Measurements from ENCODE around the gene MT1X. TPM values are rescaled to one million over a fixed set of nuclear protein-coding genes. Genes with fewer than 3 reads are reported as not detected.

Gene MT1X
- 26.1 and 29.9 TPM in 2 replicates for total RNA-seq

GRCh38 chr16:56681939-56682702 lies at the start of gene MT1X:
TSS of gene MT1X (plus strand) at chr16:56682470. CDS start at chr16:56682541, 71 bp downstream.
- DNase-seq (ENCODE audit: low read depth, low spot score): peak; percentile 49

GRCh38 chr16:56632848-56633365 lies 49.4 kb upstream of the MT1X start:
- DNase-seq (ENCODE audit: low read depth, low spot score): no peak

GRCh38 chr16:56633535-56633934 lies 48.7 kb upstream of the MT1X start:
- no peak for DNase-seq (ENCODE audit: low read depth, low spot score)

GRCh38 chr16:56634715-56635440 lies 47.4 kb upstream of the MT1X start:
- no peak for DNase-seq (ENCODE audit: low read depth, low spot score)

- no peak for DNase-seq (ENCODE audit: low read depth, low spot score)
Observed at GRCh38 chr16:56635441-56635967, 46.8 kb upstream of the MT1X start.

GRCh38 chr16:56636616-56637413 lies 45.5 kb upstream of the MT1X start:
- DNase-seq (ENCODE audit: low read depth, low spot score): no peak

GRCh38 chr16:56637814-56638750 lies 44.2 kb upstream of the MT1X start, which contains the start of gene MT1A:
TSS of gene MT1A (plus strand) at chr16:56638666. CDS start at chr16:56638739, 73 bp downstream.
- DNase-seq (ENCODE audit: low read depth, low spot score): no peak

- no peak for DNase-seq (ENCODE audit: low read depth, low spot score)
Observed at GRCh38 chr16:56639045-56639444, 43.2 kb upstream of the MT1X start.

GRCh38 chr16:56640076-56640475 lies 42.2 kb upstream of the MT1X start:
- no peak for DNase-seq (ENCODE audit: low read depth, low spot score)

- DNase-seq (ENCODE audit: low read depth, low spot score): no peak
Observed at GRCh38 chr16:56641166-56641565, 41.1 kb upstream of the MT1X start.

GRCh38 chr16:56643080-56643778 lies 39.0 kb upstream of the MT1X start:
- DNase-seq (ENCODE audit: low read depth, low spot score): no peak

- DNase-seq (ENCODE audit: low read depth, low spot score): no peak
Observed at GRCh38 chr16:56643833-56644232, 38.4 kb upstream of the MT1X start.

GRCh38 chr16:56645311-56645710 lies 37.0 kb upstream of the MT1X start:
- no peak for DNase-seq (ENCODE audit: low read depth, low spot score)

- no peak for DNase-seq (ENCODE audit: low read depth, low spot score)
Observed at GRCh38 chr16:56645838-56646237, 36.4 kb upstream of the MT1X start.

GRCh38 chr16:56647641-56648431 lies 34.4 kb upstream of the MT1X start:
- no peak for DNase-seq (ENCODE audit: low read depth, low spot score)

- no peak for DNase-seq (ENCODE audit: low read depth, low spot score)
Observed at GRCh38 chr16:56649271-56649670, 33.0 kb upstream of the MT1X start.

- no peak for DNase-seq (ENCODE audit: low read depth, low spot score)
Observed at GRCh38 chr16:56649820-56650219, 32.5 kb upstream of the MT1X start.

GRCh38 chr16:56651586-56651985 lies 30.7 kb upstream of the MT1X start, which contains the start of gene MT1B:
TSS of gene MT1B (plus strand) at chr16:56651886. CDS start at chr16:56651954, 68 bp downstream.
- DNase-seq (ENCODE audit: low read depth, low spot score): no peak

- no peak for DNase-seq (ENCODE audit: low read depth, low spot score)
Observed at GRCh38 chr16:56652600-56652999, 29.7 kb upstream of the MT1X start.

Measured in pulmonary artery endothelial cell (primary cell).